Astrocyte (in vitro differentiated cells and primary cell): ENCODE measurements around the gene PRSS33.

Source experiments
- EZH2 ChIP-seq: IDR thresholded peaks from 2 replicates; pipeline ENCODE4 v1.6.1; 2012; ENCODE audit warnings: mild to moderate bottlenecking, low read length, inconsistent platforms; ENCODE audit not compliant: insufficient read depth
- TF ChIP-seq, protein P1 (sequence below): IDR thresholded peaks from 2 replicates; pipeline ENCODE4 v1.5.1; 2011; ENCODE audit warnings: low read depth, mild to moderate bottlenecking, inconsistent platforms, low read length, moderate library complexity; ENCODE audit not compliant: insufficient read depth

GRCh38 chr16:2734844-2735515 is 52.4 kb downstream of the PRSS33 start:
- TF ChIP-seq, protein P1, sequence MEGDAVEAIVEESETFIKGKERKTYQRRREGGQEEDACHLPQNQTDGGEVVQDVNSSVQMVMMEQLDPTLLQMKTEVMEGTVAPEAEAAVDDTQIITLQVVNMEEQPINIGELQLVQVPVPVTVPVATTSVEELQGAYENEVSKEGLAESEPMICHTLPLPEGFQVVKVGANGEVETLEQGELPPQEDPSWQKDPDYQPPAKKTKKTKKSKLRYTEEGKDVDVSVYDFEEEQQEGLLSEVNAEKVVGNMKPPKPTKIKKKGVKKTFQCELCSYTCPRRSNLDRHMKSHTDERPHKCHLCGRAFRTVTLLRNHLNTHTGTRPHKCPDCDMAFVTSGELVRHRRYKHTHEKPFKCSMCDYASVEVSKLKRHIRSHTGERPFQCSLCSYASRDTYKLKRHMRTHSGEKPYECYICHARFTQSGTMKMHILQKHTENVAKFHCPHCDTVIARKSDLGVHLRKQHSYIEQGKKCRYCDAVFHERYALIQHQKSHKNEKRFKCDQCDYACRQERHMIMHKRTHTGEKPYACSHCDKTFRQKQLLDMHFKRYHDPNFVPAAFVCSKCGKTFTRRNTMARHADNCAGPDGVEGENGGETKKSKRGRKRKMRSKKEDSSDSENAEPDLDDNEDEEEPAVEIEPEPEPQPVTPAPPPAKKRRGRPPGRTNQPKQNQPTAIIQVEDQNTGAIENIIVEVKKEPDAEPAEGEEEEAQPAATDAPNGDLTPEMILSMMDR = no peak
- TF ChIP-seq EZH2 = no peak
